T follicular helper cell (primary cell): ENCODE data around the gene ALKBH4.
"Not testable (repeated sequence)": the region's sequence is repeated elsewhere in the genome, so short reads cannot be mapped to it uniquely, and the experiment has no call there.

ENCODE experiments used
- DNase-seq: peaks from one replicate; pipeline ENCODE4 v3.0.0-alpha.2; 2020; ENCODE audit warnings: low read depth

Gene ALKBH4

DNA sequence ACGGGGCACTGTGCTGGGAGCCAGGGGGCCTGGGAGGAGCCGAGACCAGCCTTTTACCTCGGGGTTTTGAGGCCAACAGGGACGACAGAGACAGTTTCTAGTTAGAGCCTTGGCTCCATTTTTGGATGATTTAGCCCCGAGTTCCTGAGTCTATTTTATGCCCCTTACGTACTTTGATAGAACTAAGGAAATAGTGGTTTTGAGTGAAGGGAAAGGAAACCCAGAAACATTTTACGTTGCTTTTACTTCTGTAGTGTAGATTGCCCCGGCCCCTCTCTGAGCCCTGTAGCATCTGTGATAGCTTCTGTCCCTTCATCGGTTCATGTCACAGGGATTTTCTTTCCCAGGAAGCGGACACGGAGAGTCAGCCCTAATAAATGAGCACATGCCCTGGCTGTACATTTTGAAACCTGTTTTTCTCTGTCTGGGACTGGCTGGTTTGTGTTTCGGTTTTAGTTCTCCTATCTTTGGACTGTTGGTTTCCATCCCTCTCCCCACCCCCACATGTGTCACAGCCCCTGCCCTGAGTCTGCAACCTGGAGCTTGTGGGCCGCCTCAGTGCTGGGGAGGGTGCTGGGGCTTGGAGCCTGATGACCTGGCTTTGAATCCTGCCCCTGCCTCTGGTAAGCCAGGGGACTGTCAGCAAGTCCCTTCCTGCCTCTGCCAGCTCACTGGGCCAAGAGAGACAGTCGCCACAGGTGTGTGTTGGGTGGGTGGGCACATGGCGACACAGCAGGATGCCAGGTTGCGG, 38.2 kb downstream of the ALKBH4 start:
- peak; percentile 33 for DNase-seq

DNA sequence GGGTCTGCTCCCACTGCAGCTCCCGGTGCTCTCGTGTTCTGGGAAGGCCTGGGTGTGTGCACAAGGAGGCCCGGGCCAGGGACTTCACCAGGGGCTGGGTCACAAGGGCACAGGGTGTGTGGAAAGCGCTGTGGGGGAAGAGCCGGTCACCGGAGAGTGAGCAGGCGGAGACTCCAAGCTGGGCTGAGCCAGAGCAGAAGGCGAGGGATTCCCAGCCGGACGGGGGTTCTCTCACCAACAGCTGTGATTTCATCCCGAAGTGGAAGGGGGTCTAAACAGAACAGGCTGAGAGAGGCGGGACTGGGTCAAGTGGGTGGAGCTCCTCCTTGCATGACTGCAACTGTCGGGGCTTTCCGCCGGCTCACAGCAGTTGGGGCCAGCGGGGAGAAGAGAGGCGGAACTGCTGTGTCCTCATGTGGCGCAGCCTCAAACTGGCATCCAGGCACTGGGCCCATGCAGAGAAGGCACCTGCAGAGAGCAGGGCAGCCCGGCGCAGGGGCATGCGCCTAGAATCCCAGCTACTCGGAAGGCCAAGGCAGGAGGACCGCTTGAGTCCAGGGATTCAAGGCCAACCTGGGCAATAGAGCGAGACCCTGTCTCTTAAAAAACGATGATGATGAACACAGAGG, 38.9 kb downstream of the ALKBH4 start:
- peak; percentile 77 for DNase-seq

DNA sequence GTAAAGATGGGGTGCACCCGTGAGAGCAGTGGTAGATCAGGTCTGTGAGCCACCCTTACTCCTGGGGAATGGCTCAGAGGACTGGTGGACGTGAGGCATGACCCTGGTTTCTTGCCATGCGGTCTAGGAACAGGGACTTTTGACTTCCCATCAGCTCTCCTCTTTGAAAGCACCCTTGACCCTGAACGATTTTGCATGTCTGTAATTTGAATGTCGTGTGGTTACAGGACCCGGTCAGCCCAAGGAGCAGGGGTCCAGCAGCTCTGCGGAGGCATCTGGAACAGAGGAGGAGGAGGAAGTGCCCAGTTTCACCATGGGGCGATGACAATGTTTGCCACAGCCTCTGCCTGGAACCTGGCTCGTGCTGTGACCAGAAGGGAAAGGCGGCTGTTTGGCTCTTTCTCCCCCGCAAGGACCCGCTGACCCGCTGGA, 39.9 kb downstream of the ALKBH4 start:
- DNase-seq, result no peak

DNA sequence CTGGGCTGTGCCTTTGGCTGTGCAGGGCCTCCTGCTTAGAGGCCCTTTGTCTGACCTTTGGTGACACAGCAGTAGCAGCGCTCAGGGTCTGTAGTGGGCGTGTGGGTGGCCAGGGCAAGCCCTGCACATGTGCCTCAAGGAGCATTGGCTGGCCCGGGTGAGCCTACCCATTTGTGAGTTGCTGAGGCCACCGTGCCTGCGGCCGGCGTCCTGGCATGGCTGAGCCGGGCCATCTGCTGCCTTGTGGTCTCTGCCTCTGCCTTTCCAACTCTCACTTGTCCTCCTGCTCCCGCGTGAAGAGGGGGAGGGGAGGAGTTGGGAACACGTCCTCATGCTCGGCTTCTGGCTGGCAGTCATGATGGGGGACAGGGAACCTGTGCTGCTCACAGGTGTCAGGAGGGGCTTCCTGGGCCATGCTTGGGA, 40.5 kb downstream of the ALKBH4 start:
- no peak for DNase-seq

DNA sequence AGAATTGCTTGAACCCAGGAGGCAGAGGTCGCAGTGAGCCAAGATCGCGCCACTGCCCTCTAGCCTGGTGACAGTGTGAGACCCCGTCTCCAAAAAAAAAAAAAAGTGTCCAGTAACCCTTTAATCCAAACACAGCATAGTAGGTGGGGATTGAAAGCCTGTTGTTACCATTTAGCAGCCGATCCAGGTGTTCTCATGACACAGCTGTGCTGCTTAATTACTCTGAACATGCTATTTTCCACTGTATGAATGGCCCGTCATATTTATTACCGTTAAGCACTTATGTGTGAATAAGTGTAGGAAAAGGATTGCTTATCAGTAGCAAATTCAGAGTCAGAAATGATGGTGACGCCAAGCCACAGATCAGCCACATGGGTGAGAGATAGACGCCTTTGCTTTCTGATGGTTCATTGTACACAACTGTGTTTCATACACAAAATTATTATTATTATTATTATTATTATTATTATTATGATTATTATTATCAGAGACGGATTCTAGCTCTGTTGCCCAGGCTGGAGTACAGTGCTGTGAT, 42.9 kb downstream of the ALKBH4 start:
- no peak for DNase-seq

DNA sequence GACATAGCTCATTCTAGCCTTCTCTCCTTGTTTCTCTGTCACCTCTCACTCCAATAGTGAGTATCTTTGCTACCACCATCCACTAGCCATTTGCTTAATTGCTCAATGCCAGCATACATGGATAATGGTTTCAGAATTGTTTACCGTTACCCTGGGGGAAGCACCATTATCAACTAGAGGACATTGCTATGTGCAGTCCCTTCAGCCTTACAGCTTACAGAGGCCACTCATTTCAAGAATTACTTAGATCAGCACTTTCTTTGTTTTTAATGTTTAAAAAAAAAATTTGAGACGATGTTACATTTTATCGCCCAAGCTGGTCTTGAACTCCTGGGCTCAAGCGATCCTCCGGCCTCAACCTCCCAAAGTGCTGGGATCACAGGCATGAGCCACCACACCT, 46.1 kb downstream of the ALKBH4 start:
- no peak for DNase-seq

DNA sequence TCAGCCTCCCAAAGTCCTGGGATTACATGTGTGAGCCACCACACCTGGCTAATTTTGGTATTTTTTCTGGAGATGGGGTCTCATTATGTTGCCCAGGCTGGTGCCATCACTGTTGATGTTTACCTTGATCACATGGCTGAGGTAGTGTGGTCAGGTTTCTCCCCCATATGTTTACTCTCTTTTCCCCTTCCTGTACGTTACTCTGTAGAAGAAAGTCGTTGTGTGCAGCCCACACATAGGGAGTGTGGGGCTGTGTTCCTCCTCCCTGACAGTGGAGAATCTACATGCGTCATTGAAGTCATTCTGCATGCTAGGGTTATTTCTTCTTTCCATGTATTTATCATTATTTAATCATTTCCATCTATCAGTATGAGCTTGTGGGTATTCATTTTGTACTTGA, 47.6 kb downstream of the ALKBH4 start:
- no peak for DNase-seq

DNA sequence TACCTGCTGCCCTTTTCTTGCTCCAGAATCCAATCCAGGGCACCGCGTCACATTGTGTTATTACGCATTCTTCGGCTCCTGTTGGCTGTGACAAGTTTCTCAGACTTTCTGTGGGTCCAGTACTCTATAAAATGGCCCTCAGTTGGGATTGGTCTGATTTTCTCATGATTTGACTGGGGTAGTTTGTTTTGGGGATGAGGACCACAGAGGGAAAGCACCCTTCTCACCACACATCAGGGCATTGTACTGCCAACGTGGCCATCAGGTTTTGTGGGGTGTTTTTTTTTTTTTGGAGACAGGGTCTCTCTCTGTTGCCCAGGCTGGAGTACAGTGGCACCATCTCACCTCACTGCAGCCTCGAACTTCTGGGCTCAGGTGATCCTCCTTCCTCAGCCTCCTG, 48.3 kb downstream of the ALKBH4 start:
- no peak for DNase-seq

DNA sequence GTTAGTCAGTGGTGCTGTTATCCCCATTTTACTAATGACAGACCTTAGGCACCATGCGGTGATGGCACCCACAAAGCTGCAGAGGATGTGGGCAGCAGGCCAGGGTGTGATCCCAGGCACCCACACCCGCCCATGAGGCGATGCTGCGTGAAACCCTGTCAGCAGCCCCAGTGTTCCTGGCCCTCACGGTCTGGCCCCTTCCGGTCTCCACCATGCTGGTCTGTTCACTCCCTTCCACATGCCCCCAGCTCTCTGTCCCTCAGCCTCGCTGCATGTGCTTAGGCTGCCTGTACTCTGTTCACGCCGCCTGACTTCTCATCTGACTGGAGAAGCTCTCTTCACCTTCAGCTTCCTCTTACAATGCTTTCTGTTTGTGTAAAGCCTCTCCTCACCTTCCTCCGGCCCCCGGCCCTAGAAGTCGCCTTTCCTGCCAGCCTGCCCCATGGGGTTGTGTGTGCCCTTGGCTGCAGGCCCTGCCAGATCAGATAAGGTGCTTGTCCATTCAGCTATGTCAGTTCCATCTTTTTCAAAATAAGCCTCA, 48.9 kb downstream of the ALKBH4 start:
- DNase-seq, result no peak

DNA sequence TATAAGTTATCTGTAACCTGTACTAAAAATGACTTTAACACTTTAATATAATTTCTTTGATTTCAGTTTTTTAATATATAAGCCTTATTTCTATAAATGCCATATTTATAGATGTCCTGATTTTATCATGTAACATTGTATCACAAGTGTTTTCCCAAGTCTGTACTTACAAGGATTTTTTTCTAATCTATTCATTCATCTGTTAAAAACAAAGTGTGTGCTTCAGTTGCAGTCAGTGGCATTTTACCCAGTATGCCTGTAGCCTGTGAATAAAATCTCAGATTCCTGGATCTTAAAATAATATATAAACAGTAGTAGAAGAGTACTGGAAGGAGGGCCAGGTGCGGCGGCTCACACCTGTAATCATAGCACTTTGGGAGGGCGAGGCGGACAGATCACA, 51.1 kb downstream of the ALKBH4 start:
- no peak for DNase-seq

DNA sequence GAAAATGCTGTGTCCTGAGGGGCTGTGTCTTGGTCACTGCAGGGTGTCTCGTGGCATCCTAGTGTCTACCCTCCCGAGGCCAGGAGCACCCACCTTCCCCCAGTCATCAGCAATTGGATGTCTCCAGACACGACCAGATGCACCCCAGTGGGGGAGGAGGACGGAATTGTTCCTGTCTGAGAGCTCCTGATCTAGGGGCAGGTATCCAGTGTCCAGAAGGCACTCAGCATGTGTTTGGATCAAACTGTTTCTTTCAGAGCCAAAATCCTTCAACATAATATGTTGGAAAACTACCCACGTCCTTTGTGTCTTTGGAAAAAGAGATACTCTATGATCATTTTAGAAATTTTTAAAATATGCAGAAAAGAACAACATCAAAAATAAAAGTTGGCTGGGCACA, 51.6 kb downstream of the ALKBH4 start:
- DNase-seq, result no peak

DNA sequence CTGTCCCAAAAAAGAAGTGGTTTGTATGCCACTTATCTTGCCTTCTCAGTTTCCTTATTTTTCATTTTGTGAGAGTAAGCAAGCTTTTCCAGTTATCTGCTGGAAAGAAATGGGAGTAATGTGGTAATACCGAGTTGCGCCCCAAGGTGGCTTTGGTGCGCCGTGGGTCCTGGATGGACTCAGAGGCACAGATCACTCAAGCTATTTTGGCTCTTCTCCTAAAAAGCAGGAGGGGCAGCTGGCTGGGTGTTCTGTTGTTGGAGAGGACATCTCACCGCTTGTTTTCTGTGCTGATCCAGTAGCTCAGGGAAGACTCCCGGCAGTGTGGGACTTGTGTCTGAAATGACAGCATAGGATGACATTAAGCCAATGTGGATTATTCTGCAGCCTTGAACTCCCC, 52.1 kb downstream of the ALKBH4 start:
- peak; percentile 31 for DNase-seq

DNA sequence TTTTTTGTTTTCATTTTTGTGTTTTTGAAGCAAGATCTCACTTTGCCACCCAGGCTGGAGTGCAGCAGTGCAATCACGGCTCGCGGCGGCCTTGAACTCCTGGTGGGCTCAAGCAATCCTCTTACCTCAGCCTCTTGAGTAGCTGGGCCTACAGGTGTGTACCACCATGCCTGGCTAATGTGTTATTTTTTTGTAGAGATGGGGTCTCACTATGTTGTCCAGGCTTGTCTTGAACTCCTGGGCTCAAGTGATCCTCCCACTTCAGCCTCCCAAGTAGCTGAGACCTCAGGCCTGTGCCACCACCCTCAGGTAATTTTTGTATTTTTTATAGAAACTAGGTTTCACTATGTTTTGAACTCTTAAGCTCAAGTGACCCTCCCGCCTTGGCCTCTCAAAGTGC, 53.7 kb downstream of the ALKBH4 start:
- no peak for DNase-seq

DNA sequence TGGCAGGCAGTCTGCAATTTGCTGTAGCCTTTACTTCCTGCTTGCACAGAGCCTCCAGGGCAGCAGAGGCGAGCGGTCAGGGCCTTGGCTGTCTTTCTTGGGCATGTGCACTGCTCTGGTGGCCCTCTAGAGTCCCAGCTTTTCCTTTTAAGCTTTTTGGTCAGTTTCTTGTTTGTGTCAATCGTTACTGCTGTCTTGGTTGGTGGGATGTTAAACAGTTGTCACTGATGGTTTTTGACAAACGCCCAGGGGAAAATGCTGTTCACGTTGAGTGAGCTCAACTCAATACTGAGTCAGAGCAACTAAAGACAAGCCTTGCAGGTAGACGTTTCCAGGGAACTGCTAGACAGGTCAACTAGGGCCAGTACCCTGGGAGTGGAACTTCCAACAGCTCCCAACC, 54.5 kb downstream of the ALKBH4 start:
- no peak for DNase-seq

DNA sequence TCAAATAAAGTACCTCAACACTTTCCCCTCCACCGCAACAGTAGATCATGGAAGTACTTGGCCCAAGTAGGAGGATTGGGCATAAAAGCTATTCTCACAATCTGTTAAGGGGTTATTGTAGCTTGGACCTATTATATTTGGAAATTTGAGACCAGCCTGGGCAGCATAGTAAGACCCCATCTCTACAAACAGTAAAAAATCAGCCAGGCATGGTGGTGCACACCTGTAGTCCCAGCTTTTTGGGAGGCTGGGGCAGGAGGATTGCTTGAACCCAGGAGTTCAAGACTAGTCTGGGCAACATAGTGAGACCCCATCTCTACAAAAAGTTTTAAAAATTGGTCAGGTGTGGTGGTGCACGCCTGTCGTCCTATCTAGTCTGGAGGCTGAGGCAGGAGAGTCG, 55.3 kb downstream of the ALKBH4 start:
- DNase-seq, result no peak

DNA sequence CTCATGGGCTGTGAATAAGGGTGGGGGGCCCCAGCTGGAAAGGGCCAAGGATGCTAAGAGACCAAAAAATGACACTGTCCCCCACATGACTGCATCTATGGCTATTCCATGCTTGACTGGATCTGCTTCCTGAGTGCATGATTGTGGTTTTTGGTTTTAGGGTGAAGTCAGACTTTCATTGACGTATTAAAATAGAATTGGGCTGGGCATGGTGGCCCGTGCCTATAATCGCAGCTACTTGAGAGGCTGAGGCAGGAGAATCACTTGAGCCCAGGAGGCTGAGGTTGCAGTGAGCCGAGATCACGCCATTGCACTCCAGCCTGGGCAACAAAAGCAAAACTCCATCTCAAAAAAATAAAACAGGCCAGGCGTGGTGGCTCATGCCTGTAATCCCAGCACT, 56.1 kb downstream of the ALKBH4 start:
- DNase-seq, result not testable (repeated sequence)

DNA sequence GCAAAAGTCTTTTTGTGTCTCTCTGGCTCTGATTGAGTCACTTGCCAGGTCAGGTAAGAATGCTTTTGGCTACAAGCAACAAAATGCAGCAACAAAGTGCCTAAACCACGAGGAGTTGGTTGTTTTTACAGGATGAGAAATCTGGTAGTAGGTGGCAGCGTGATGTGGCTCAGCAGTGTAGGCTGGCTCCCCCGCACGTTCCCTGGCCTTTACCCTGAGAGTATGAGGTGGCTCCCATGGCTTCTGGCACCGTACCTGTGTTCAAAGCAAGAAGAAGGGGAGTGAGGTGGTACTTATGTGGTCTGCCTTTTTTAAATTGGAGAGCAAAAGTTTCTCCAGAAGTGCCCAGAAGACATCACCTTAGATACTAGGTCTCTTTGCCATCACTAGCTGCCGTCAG, 56.8 kb downstream of the ALKBH4 start:
- DNase-seq, result no peak
